ENCODE results near the gene BRD2.

- TF ChIP-seq CTCF (IDR thresholded peaks at IDR 0.05 in 4 of 5, conservative IDR thresholded peaks at IDR 0.05 in 1 of 5) (no peak), POLR2A (IDR thresholded peaks at IDR 0.05) (no peak)
These were observed 37.2 kb upstream of the BRD2 start for GRCh38 chr6:32931211-32931610.
